HCT116 (cell line): ENCODE results near the gene MANSC4. TPM values are rescaled to one million over a fixed set of nuclear protein-coding genes. Genes with fewer than 3 reads are reported as not detected.

Source experiments
- ATAC-seq: fragments of 200-7000 bp; cut with Tn5 transposase; 2 replicates; pipeline ENCODE4 v1.9.1; 2020; ENCODE audit warnings: mild to moderate bottlenecking, moderate library complexity
- BruUV-seq: library from RNA; stranded (reverse); fragments of 400-500 nt; replicated peaks from 2 replicates; lab custom pipeline; 2021; lab: Mats Ljungman, UMichigan
- CTCF ChIA-PET: fragments of 300-600 bp; sonication (Branson Sonifier 250); formaldehyde crosslinking; loops from one replicate; lab custom pipeline; 2021; ENCODE audit warnings: antibody characterized with exemption; lab: Charles Lee
- POLR2A ChIA-PET: fragments of 300-600, 350-600 bp; sonication (Branson Sonifier 250); formaldehyde crosslinking; loops from one replicate; lab custom pipeline; 2021; ENCODE audit warnings: antibody characterized with exemption; lab: Charles Lee
- RAD21 ChIA-PET, 2 experiments: fragments of 300-600 bp; sonication (Branson Sonifier 250); formaldehyde crosslinking; loops; one replicate each; lab custom pipeline; 2023; ENCODE audit warnings: low total read pairs in 2 of 2; ENCODE audit not compliant: uncharacterized antibody in 2 of 2, unreplicated experiment in 2 of 2, low non-redundant PET in 1 of 2; lab: Charles Lee
- DNase-seq: peaks from one replicate; pipeline ENCODE4 v3.0.0-alpha.2; 2010; ENCODE audit warnings: low read depth, low spot score
- H2AFZ ChIP-seq: fragments of 200-600 bp; shearing (Covaris generic), sonication (generic); 2 replicates; pipeline ENCODE4 v1.6.1; 2017; ENCODE audit warnings: low read depth, mixed run types, mixed read lengths, antibody characterized with exemption, low read length; ENCODE audit not compliant: poor library complexity, severe bottlenecking
- H3K27ac ChIP-seq: 2 replicates; pipeline ENCODE4 v1.5.1; 2012; ENCODE audit warnings: low read depth, low read length
- H3K27me3 ChIP-seq: fragments of 200-600 bp; sonication (generic); 2 replicates; pipeline ENCODE4 v1.6.1; 2016; ENCODE audit warnings: mixed run types, low read length, mixed read lengths; ENCODE audit not compliant: insufficient read depth
- H3K36me3 ChIP-seq, 2 experiments: fragments of 200-500 bp in 1 of 2; fragments of 200-600 bp in 1 of 2; sonication (Bioruptor generic) in 1 of 2; sonication (generic) in 1 of 2; 2 replicates each; pipeline versions ENCODE4 v1.5.1 to v1.6.1; 2014 to 2016; ENCODE audit warnings: low read length in 2 of 2, inconsistent platforms in 1 of 2, mixed read lengths in 1 of 2, mixed run types in 1 of 2; ENCODE audit not compliant: insufficient read depth in 2 of 2, control insufficient read depth in 1 of 2
- H3K4me1 ChIP-seq, 2 experiments: fragments of 200-600 bp in 1 of 2; sonication (generic) in 1 of 2; 2 replicates each; pipeline versions ENCODE4 v1.5.1 to v1.6.1; 2012 to 2017; ENCODE audit warnings: low read length in 2 of 2, inconsistent platforms in 1 of 2, mild to moderate bottlenecking in 1 of 2, mixed read lengths in 1 of 2, mixed run types in 1 of 2, moderate library complexity in 1 of 2; ENCODE audit not compliant: insufficient read depth in 2 of 2, control insufficient read depth in 1 of 2
- H3K4me2 ChIP-seq: fragments of 200-600 bp; sonication (generic); 2 replicates; pipeline ENCODE4 v1.6.1; 2017; ENCODE audit warnings: mixed run types, low read length, mixed read lengths
- H3K4me3 ChIP-seq, 2 experiments: fragments of 200-600 bp in 1 of 2; sonication (generic) in 1 of 2; replicated peaks in 1 of 2; 2 replicates each; pipeline ENCODE4 v1.5.1; 2011 to 2016; ENCODE audit warnings: low read length in 2 of 2, control low read depth in 1 of 2, low read depth in 1 of 2, mild to moderate bottlenecking in 1 of 2, mixed read lengths in 1 of 2, mixed run types in 1 of 2
- H3K79me2 ChIP-seq: fragments of 200-600 bp; sonication (generic); 2 replicates; pipeline ENCODE4 v1.6.1; 2017; ENCODE audit warnings: mild to moderate bottlenecking, mixed run types, low read length, moderate library complexity, mixed read lengths; ENCODE audit not compliant: insufficient read depth
- H3K9ac ChIP-seq: fragments of 200-600 bp; sonication (generic); 2 replicates; pipeline ENCODE4 v1.6.1; 2016; ENCODE audit warnings: low read length, mixed read lengths
- H3K9me2 ChIP-seq: fragments of 200-600 bp; sonication (generic), shearing (Covaris generic); 2 replicates; pipeline ENCODE4 v1.6.1; 2017; ENCODE audit warnings: mixed run types, mild to moderate bottlenecking, moderate library complexity; ENCODE audit not compliant: insufficient read depth
- H3K9me3 ChIP-seq, 2 experiments: fragments of 200-500 bp in 1 of 2; fragments of 200-600 bp in 1 of 2; sonication (Bioruptor generic) in 1 of 2; sonication (generic) in 1 of 2; 2 replicates each; pipeline ENCODE4 v1.6.1; 2014 to 2017; ENCODE audit warnings: low read length in 2 of 2, mixed read lengths in 2 of 2, inconsistent platforms in 1 of 2, low read depth in 1 of 2, mild to moderate bottlenecking in 1 of 2, mixed run types in 1 of 2, moderate library complexity in 1 of 2; ENCODE audit not compliant: control insufficient read depth in 1 of 2, insufficient read depth in 1 of 2
- H4K20me1 ChIP-seq: fragments of 200-600 bp; sonication (generic), shearing (Covaris generic); 2 replicates; pipeline ENCODE4 v1.6.1; 2017; ENCODE audit warnings: mixed run types, mild to moderate bottlenecking, moderate library complexity; ENCODE audit not compliant: insufficient read depth
- ATF3 ChIP-seq: IDR thresholded peaks from 2 replicates; pipeline ENCODE4 v1.6.1; 2012
- CTCF ChIP-seq, 3 experiments: fragments of 200-600 bp in 1 of 3; sonication (generic) in 1 of 3; IDR thresholded peaks in 2 of 3; conservative IDR thresholded peaks in 1 of 3; 2 replicates each; pipeline ENCODE4 v1.5.1; 2012 to 2017; ENCODE audit warnings: low read depth in 2 of 3, low read length in 2 of 3, antibody characterized with exemption in 1 of 3, borderline replicate concordance in 1 of 3, control low read depth in 1 of 3, mild to moderate bottlenecking in 1 of 3, mixed read lengths in 1 of 3, mixed run types in 1 of 3, moderate library complexity in 1 of 3; ENCODE audit not compliant: insufficient read depth in 1 of 3
- EGR1 ChIP-seq: IDR thresholded peaks from 2 replicates; pipeline ENCODE4 v1.6.1; 2012; ENCODE audit warnings: low read depth
- ELF1 ChIP-seq: IDR thresholded peaks from 2 replicates; pipeline ENCODE4 v1.6.1; 2012; ENCODE audit warnings: low read depth, borderline replicate concordance
- EZH2phosphoT487 ChIP-seq: fragments of 200-600 bp; IDR thresholded peaks from 2 replicates; pipeline ENCODE4 v1.6.1; 2018; ENCODE audit warnings: antibody characterized with exemption, borderline replicate concordance
- JUND ChIP-seq: IDR thresholded peaks from 2 replicates; pipeline ENCODE4 v1.6.1; 2012
- POLR2A ChIP-seq: IDR thresholded peaks from 2 replicates; pipeline ENCODE4 v1.7.0; 2011; ENCODE audit warnings: borderline replicate concordance; ENCODE audit not compliant: insufficient read depth, insufficient read length; ENCODE audit errors: extremely low read depth
- POLR2AphosphoS5 ChIP-seq: IDR thresholded peaks from 2 replicates; pipeline ENCODE4 v1.6.1; 2011; ENCODE audit warnings: mild to moderate bottlenecking, low read depth, low read length, moderate library complexity
- RAD21 ChIP-seq: IDR thresholded peaks from 2 replicates; pipeline ENCODE4 v1.6.1; 2012; ENCODE audit warnings: low read depth, mild to moderate bottlenecking
- SIN3A ChIP-seq: IDR thresholded peaks from 2 replicates; pipeline ENCODE4 v1.6.1; 2012; ENCODE audit warnings: low read depth
- SP1 ChIP-seq: IDR thresholded peaks from 2 replicates; pipeline ENCODE4 v1.6.1; 2012; ENCODE audit warnings: low read depth
- SRF ChIP-seq: IDR thresholded peaks from 2 replicates; pipeline ENCODE4 v1.6.1; 2012; ENCODE audit warnings: low read depth
- TCF7L2 ChIP-seq: IDR thresholded peaks from 2 replicates; pipeline ENCODE4 v1.7.0; 2011; ENCODE audit warnings: borderline replicate concordance, inconsistent platforms; ENCODE audit not compliant: insufficient read depth, insufficient read length; ENCODE audit errors: extremely low read depth
- YY1 ChIP-seq: IDR thresholded peaks from 2 replicates; pipeline ENCODE4 v1.6.1; 2011; ENCODE audit warnings: low read length, low read depth, moderate library complexity, mild to moderate bottlenecking; ENCODE audit not compliant: insufficient replicate concordance; ENCODE audit errors: extremely low read depth
- ZFX ChIP-seq: fragments of 450-650 bp; IDR thresholded peaks from 2 replicates; pipeline ENCODE4 v1.6.1; 2017
- ZNF274 ChIP-seq: fragments of 200-500 bp; sonication (Bioruptor generic); IDR thresholded peaks from 2 replicates; pipeline ENCODE4 v1.6.1; 2014; ENCODE audit warnings: mild to moderate bottlenecking, low read depth, low read length, inconsistent platforms
- intact Hi-C: fragments of 100-400 bp; cut with micrococcal nuclease; formaldehyde crosslinking; loops from 2 replicates; pipeline ENCODE4 v1.10.0; 2022
- total RNA-seq: library from RNA; stranded (reverse); gene quantifications from one replicate; pipeline ENCODE4 v1.2.1, GENCODE V29; 2021; ENCODE audit not compliant: unreplicated experiment
- TF ChIP-seq, protein P1 (sequence below): IDR thresholded peaks from 2 replicates; pipeline ENCODE4 v1.6.1; 2012
- TF ChIP-seq, protein P2 (sequence below): IDR thresholded peaks from 2 replicates; pipeline ENCODE4 v1.6.1; 2012; ENCODE audit warnings: low read depth

MANSC4 gene
- total RNA-seq, 1 experiment from 2014 or later, result not detected

- Histone ChIP-seq H3K36me3 (peaks cover 15 to 25% of the 10 kb centered on the region in 2 experiments; a peak in 3 of 4 replicates), H3K9ac (no peak overlapping the region), H3K4me2 (no peak overlapping the region), H3K79me2 (peaks cover 19% of the 10 kb centered on the region), H4K20me1 (peaks cover 12% of the 10 kb centered on the region; the same call in 1 of the 2 replicates), H3K27ac (no peak overlapping the region), H3K27me3 (no peaks in the 10 kb centered on the region), H2AFZ (no peak overlapping the region), H3K4me3 (no peak overlapping the region), H3K4me1 (no peaks in the 10 kb centered on the region), H3K9me2 (no peaks in the 10 kb centered on the region; the same call in 1 of the 2 replicates), H3K9me3 (no peaks in the 10 kb centered on the region)
- ATAC-seq (peak; percentile 77), DNase-seq (no peak)
- ChIA-PET POLR2A (interaction anchor here (0.5 kb wide), 1 partner anchor 59 kb away, joined by 3 read pairs; no protein-coding TSS in a partner anchor), CTCF (interaction anchor here (0.6 to 2.5 kb wide), 19 partner anchors 9 to 1269 kb away, joined by 3 to 25 read pairs (median 3); no protein-coding TSS in a partner anchor), RAD21 (interaction anchor here (0.8 to 1.5 kb wide), 3 partner anchors 88 to 208 kb away, joined by 4 read pairs; no protein-coding TSS in a partner anchor)
- TF ChIP-seq ELF1 (no peak), SRF (no peak), EGR1 (no peak), ZNF274 (no peak), CTCF (IDR thresholded peaks at IDR 0.05 in 2 of 3, conservative IDR thresholded peaks at IDR 0.05 in 1 of 3; ENCODE audit: borderline replicate concordance in 1 of 3, insufficient read depth in 1 of 3, low read depth in 2 of 3, low read length in 2 of 3) (peak; percentile 81 to 92 (median 81)), RAD21 (peak; percentile 88), JUND (no peak), EZH2phosphoT487 (no peak), SP1 (no peak), ATF3 (no peak), POLR2A (no peak), SIN3A (no peak), ZFX (no peak), POLR2AphosphoS5 (no peak), YY1 (no peak), TCF7L2 (no peak)
- TF ChIP-seq, protein P1, sequence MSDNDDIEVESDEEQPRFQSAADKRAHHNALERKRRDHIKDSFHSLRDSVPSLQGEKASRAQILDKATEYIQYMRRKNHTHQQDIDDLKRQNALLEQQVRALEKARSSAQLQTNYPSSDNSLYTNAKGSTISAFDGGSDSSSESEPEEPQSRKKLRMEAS, result peak; percentile 21; the same call in 1 of the 2 replicates
- TF ChIP-seq, protein P2, sequence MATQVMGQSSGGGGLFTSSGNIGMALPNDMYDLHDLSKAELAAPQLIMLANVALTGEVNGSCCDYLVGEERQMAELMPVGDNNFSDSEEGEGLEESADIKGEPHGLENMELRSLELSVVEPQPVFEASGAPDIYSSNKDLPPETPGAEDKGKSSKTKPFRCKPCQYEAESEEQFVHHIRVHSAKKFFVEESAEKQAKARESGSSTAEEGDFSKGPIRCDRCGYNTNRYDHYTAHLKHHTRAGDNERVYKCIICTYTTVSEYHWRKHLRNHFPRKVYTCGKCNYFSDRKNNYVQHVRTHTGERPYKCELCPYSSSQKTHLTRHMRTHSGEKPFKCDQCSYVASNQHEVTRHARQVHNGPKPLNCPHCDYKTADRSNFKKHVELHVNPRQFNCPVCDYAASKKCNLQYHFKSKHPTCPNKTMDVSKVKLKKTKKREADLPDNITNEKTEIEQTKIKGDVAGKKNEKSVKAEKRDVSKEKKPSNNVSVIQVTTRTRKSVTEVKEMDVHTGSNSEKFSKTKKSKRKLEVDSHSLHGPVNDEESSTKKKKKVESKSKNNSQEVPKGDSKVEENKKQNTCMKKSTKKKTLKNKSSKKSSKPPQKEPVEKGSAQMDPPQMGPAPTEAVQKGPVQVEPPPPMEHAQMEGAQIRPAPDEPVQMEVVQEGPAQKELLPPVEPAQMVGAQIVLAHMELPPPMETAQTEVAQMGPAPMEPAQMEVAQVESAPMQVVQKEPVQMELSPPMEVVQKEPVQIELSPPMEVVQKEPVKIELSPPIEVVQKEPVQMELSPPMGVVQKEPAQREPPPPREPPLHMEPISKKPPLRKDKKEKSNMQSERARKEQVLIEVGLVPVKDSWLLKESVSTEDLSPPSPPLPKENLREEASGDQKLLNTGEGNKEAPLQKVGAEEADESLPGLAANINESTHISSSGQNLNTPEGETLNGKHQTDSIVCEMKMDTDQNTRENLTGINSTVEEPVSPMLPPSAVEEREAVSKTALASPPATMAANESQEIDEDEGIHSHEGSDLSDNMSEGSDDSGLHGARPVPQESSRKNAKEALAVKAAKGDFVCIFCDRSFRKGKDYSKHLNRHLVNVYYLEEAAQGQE, result no peak
- no TSS peak for BruUV-seq
- intact Hi-C loops, result loop anchor here (1.0 to 2.0 kb wide), 6 partner anchors 88 to 1266 kb away; no protein-coding TSS in a partner anchor
Observed at GRCh38 chr12:27733052-27733656, 46.9 kb downstream of the MANSC4 start.
